ENCODE measurements around the gene ADARB1. TPM values are rescaled to one million over a fixed set of nuclear protein-coding genes. Genes with fewer than 3 reads are reported as not detected.

The ADARB1 gene
- total RNA-seq, 1 donor from 2014 or later, result 5.1 TPM

- no peaks in the 10 kb centered on the region for H3F3A ChIP-seq (ENCODE audit: low read depth)
- TF ChIP-seq EZH2 (IDR thresholded peaks at IDR 0.05), result no peak
- TF ChIP-seq CTCF (IDR thresholded peaks at IDR 0.05), result no peak
- TF ChIP-seq EZH2phosphoT487 (IDR thresholded peaks at IDR 0.05), result no peak
- Mint-ChIP-seq H3K4me3 (no peak overlapping the region), H3K4me1 (peaks cover 22% of the 10 kb centered on the region), H3K27ac (no peak overlapping the region), H3K27me3 (ENCODE audit: insufficient read depth, low read depth) (peaks cover 2% of the 10 kb centered on the region), H3K36me3 (no peaks in the 10 kb centered on the region), H3K9me3 (no peaks in the 10 kb centered on the region)
- H3K4me3 ChIP-seq, result no peak overlapping the region
- no peaks in the 10 kb centered on the region for H3K9me3 ChIP-seq (ENCODE audit: low read depth)
- no peak overlapping the region for H3K4me2 ChIP-seq
- no peak overlapping the region for H3K9ac ChIP-seq
- DNase-seq (ENCODE audit: low spot score), result no peak
- no peak overlapping the region for H2AFZ ChIP-seq (replicated peaks)
- H3K79me2 ChIP-seq (ENCODE audit: low read depth), result no peaks in the 10 kb centered on the region
- H3K27ac ChIP-seq, result no peak overlapping the region
- peaks cover 6% of the 10 kb centered on the region for H4K20me1 ChIP-seq (ENCODE audit: low read depth)
- no peaks in the 10 kb centered on the region for H3K4me1 ChIP-seq
- no peaks in the 10 kb centered on the region for H3K36me3 ChIP-seq
- H3K27me3 ChIP-seq, result no peaks in the 10 kb centered on the region
These were observed 18.7 kb downstream of the ADARB1 start for GRCh38 chr21:45093035-45093532.

GRCh38 chr21:45094412-45094811 lies 20.0 kb downstream of the ADARB1 start:
- Mint-ChIP-seq H3K27ac (no peak overlapping the region), H3K27me3 (ENCODE audit: insufficient read depth, low read depth) (peaks cover 2% of the 10 kb centered on the region), H3K36me3 (no peaks in the 10 kb centered on the region), H3K4me3 (no peak overlapping the region), H3K9me3 (no peaks in the 10 kb centered on the region), H3K4me1 (peaks cover 26% of the 10 kb centered on the region)
- DNase-seq (ENCODE audit: low spot score), result no peak
- Histone ChIP-seq H4K20me1 (ENCODE audit: low read depth) (peaks cover 6% of the 10 kb centered on the region), H2AFZ (replicated peaks) (no peak overlapping the region), H3K4me2 (no peak overlapping the region), H3K36me3 (no peaks in the 10 kb centered on the region), H3K27me3 (no peaks in the 10 kb centered on the region), H3K9ac (no peak overlapping the region), H3K79me2 (ENCODE audit: low read depth) (no peaks in the 10 kb centered on the region), H3F3A (ENCODE audit: low read depth) (no peaks in the 10 kb centered on the region), H3K9me3 (ENCODE audit: low read depth) (no peaks in the 10 kb centered on the region), H3K4me3 (no peak overlapping the region), H3K27ac (no peak overlapping the region), H3K4me1 (no peaks in the 10 kb centered on the region)
- TF ChIP-seq EZH2 (IDR thresholded peaks at IDR 0.05) (no peak), EZH2phosphoT487 (IDR thresholded peaks at IDR 0.05) (no peak), CTCF (IDR thresholded peaks at IDR 0.05) (no peak)

- Histone ChIP-seq H3F3A (ENCODE audit: low read depth) (no peaks in the 10 kb centered on the region), H3K27me3 (no peaks in the 10 kb centered on the region), H3K9ac (no peak overlapping the region), H3K4me3 (no peak overlapping the region), H3K4me2 (no peak overlapping the region), H3K27ac (no peak overlapping the region), H4K20me1 (ENCODE audit: low read depth) (peaks cover 6% of the 10 kb centered on the region), H3K9me3 (ENCODE audit: low read depth) (no peaks in the 10 kb centered on the region), H3K79me2 (ENCODE audit: low read depth) (no peaks in the 10 kb centered on the region), H2AFZ (replicated peaks) (no peak overlapping the region), H3K4me1 (no peaks in the 10 kb centered on the region), H3K36me3 (no peaks in the 10 kb centered on the region)
- no peak for TF ChIP-seq CTCF (IDR thresholded peaks at IDR 0.05)
- no peak for TF ChIP-seq EZH2phosphoT487 (IDR thresholded peaks at IDR 0.05)
- no peak for TF ChIP-seq EZH2 (IDR thresholded peaks at IDR 0.05)
- peaks cover 26% of the 10 kb centered on the region for H3K4me1 Mint-ChIP-seq
- no peak overlapping the region for H3K27ac Mint-ChIP-seq
- H3K4me3 Mint-ChIP-seq, result no peak overlapping the region
- DNase-seq (ENCODE audit: low spot score), result no peak
- H3K27me3 Mint-ChIP-seq (ENCODE audit: insufficient read depth, low read depth), result peaks cover 4% of the 10 kb centered on the region
- no peaks in the 10 kb centered on the region for H3K9me3 Mint-ChIP-seq
- no peaks in the 10 kb centered on the region for H3K36me3 Mint-ChIP-seq
These were observed 21.1 kb downstream of the ADARB1 start for GRCh38 chr21:45095505-45095904.
